ENCODE data around the gene KIFC1.
"Not testable (repeated sequence)": the region's sequence is repeated elsewhere in the genome, so short reads cannot be mapped to it uniquely, and the experiment has no call there.

GRCh38 chr6:33398601-33399000, 7.0 kb downstream of the KIFC1 start:
- TF ChIP-seq, protein P1, sequence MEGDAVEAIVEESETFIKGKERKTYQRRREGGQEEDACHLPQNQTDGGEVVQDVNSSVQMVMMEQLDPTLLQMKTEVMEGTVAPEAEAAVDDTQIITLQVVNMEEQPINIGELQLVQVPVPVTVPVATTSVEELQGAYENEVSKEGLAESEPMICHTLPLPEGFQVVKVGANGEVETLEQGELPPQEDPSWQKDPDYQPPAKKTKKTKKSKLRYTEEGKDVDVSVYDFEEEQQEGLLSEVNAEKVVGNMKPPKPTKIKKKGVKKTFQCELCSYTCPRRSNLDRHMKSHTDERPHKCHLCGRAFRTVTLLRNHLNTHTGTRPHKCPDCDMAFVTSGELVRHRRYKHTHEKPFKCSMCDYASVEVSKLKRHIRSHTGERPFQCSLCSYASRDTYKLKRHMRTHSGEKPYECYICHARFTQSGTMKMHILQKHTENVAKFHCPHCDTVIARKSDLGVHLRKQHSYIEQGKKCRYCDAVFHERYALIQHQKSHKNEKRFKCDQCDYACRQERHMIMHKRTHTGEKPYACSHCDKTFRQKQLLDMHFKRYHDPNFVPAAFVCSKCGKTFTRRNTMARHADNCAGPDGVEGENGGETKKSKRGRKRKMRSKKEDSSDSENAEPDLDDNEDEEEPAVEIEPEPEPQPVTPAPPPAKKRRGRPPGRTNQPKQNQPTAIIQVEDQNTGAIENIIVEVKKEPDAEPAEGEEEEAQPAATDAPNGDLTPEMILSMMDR (IDR thresholded peaks at IDR 0.05 in 4 of 5, conservative IDR thresholded peaks at IDR 0.05 in 1 of 5), result not testable (repeated sequence)
- TF ChIP-seq POLR2A (IDR thresholded peaks at IDR 0.05), result not testable (repeated sequence)

Measured in gastrocnemius medialis (tissue), 4 donors.